Left renal pelvis (tissue), 4 donors: ENCODE data around the gene COL4A6. TPM values are rescaled to one million over a fixed set of nuclear protein-coding genes. Genes with fewer than 3 reads are reported as not detected.
A peak's percentile ranks its signal among the peaks of the same experiment; 100 is the strongest.

ENCODE experiments used
- DNase-seq, 4 donors: peaks; one replicate each; pipeline ENCODE4 v3.0.0-alpha.2; 2013; ENCODE audit warnings: low read depth in 4 of 4, low spot score in 3 of 4
- polyA plus RNA-seq, 4 donors: library from polyadenylated mRNA; unstranded; fragments of 120-200 nt; gene quantifications; one replicate each; pipeline ENCODE4 v1.2.1, GENCODE V29; 2013; ENCODE audit not compliant: insufficient read length in 4 of 4

The COL4A6 gene
- polyA plus RNA-seq, 4 donors: 7.1 to 17.8 (median 16.5) TPM

DNA sequence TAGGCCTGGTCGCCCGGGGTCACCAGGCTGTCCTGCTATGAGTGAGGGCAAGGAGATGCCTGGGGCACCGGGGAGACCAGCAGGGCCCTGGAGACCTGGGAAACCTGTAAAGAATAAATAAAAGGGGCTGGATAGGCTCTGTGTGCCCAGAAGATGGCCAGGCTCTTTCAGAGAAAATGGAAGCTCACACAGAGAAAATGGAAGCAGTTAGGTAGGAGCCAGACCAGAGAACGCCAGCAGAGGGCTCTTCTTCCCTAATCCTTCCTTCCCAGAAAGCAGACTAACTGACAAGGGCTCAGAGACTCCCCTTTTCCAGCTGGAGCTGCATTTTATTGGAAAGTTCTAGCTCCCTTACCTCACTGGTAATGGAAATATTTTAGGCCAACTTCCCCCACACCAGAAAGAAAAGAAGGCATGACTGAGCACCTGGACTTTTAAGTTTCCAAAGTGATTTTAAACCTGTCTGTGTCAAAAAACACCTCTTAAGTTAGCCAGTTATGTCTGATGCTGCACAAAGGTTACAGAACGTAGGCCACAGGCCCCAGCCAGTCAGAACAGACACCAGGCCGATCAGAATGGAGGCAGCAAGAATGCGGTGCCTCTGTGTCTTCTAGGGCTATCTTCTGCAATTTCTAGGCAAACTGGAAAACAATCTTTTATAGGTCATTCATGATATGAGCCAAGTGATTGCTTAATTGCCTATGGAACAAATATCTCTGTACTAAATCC lies 272.7 kb downstream of the COL4A6 start:
- peak in 2 of 4 donors; percentile 6 to 7 for DNase-seq

DNA sequence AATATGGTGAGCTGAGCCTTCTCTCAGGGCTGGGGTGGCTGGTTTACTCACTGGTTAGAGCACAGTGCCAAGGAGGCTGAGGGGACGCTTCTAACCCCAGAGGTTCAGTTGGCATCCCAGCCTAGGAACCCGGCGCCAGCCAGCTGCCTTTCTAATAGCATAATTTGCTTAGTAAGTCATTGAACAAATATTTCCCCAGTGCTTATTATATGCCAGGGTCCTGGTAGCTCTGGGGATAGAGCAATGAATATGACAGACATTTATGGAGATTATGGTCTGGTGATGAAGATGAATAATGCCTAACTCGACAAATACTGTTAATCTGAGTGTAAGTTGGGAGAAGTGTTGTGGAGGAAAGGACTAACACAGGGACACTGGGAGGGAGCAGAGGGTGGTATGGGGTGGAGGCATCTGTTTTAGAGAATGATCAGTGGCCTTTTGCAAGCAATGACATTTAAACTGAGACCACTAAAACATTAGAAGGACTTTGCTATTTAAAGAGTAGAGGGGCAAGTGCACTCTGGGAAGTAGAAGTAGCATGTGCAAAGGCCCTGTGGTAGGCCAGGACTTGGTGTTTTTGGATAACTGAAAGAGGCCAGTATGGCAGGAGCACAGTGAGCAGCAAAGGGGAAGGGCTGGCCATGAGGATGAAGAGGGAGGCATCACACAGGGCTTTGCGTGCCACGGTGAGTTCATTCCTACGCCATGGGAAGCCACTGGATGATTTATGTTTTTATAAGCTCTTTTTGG lies 274.7 kb downstream of the COL4A6 start:
- DNase-seq: no peak

DNA sequence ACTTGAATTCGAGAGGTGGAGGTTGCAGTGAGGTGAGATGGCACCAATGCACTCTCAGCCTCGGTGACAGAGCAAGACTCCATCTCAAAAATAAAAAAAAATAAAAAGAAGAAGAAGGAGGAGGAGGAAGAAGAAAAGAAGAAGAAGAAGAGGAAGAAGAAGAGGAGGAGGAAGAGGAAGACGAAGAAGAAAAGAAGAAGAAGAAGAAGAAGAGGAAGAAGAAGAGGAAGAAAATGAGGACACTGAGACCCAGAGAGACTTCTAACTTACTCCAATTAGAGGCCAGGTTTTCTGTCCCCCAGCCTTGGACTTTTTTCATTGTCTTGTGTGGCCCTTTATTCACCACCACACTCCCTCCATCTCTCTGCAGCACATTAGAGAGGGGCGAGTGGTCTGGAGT lies 276.0 kb downstream of the COL4A6 start:
- DNase-seq: no peak

- DNase-seq: no peak
These were observed 277.9 kb downstream of the COL4A6 start for GRCh38 chrX:108160309-108160708.

DNA sequence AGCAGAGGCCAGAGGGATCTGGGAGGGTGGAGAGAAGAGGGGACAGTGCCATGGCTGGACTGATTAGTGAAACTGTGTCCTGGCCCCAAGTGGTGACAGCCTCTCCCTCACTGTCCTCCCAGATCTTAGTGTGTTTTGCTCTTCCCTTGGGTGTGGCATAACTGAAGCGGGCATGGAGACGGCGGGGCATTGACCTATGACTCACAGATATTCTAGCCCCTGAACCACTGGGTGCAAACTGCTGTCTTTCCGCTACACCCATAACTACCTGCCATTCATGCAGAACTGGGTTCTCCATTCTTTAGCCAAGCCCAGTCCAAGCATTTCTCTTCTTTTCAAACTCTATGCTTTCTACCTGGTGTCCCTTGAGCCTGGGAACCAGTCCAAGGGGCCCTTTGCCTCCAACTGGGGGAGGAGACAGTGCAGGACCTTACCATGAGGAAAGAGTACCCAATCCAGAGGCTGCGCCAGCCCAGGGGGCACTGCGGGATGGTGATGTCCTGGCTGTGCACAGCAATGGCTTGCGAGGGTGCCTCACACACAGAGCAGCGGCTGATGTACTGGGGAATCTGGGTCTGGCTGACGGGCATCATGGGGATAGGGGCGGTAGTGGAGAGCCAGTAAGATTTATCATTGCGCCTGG lies 279.1 kb downstream of the COL4A6 start:
- no peak for DNase-seq

GRCh38 chrX:108157628-108158027 lies 280.6 kb downstream of the COL4A6 start:
- no peak for DNase-seq

DNA sequence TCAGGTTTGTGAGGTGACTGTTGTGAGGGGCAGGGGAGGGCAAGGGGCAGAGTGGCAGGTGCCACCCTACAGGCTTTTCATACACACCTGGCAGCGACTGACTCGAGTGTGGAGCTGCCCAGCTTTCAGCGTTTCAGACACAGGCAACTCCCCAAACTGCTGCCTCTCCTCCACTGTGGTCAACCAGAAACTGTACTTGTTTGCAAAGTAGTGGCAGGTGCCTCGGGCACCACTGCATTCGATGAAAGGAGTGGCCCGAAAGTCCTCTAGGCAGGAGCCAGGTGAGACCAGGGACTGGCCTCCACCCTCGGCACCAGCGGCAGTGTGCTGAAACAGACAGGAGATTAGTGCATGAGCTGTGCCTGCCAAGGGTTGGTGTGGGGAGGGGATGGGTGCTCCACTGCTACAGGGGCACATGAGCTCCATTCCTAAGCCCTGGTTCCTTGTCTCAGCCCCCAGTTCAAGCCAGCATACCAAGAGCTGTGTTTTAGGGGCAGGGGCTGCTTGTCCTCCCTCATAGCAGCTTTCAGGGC lies 281.2 kb downstream of the COL4A6 start:
- no peak for DNase-seq

GRCh38 chrX:108156082-108156481 lies 282.1 kb downstream of the COL4A6 start:
- DNase-seq: no peak

DNA sequence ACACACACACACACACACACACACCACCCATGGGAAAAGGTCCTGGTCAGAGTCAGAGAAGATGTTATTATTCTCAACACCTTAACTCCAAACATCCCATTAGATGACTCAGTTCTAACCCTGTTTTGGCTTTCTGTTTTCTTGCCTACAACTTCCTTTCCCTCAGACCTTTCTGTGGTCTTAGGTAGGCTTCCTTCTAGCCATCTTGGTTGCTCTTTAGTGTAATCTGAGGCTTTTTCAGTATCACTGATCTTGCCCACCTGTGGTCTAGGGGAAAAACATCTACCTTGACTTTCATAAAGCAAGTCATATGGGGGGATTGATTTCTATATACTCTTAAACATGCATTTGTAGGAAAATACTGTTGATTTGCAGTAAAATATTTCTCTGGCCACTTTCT lies 289.7 kb downstream of the COL4A6 start:
- no peak for DNase-seq

- DNase-seq: no peak
These were observed 299.2 kb downstream of the COL4A6 start for GRCh38 chrX:108138814-108139702.

DNA sequence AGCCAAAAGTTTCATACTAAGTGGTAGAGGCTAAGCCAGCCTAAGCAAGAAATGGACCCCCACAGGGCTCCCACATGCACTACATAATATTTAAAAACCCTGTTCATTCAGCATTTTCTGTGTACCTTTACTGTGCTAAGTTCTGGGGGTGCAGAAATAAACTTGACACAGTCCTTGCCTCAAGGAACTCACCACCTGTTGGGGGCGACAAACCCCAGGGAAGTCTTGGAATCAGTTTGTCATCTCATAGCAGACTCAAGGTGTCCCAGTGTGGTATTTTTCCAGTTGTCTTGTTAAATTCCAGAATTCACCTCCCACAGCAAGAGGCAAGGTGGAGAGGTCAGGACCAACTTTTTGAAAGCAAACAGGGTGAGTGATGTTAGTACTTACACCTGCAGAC lies 303.5 kb downstream of the COL4A6 start:
- no peak for DNase-seq

DNA sequence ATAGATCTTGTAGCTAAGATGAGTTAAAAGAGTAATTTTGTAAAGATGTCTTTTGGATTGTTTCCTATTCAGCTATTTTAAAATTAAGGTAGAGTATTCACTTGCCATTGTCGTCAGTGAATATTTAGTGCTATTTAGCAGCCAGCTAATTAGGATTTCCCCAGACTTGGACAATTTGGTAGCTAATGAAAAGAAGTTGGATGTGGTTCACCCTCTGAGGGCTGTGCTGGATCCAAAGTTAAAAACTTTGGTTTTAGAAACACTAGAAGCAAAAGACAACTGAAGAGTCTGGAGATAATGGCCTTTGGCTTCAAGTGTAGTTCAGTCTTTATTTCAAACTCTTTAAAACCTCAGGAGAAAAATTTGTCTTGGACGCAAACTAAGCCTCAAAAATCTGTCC lies 305.3 kb downstream of the COL4A6 start:
- no peak for DNase-seq

DNA sequence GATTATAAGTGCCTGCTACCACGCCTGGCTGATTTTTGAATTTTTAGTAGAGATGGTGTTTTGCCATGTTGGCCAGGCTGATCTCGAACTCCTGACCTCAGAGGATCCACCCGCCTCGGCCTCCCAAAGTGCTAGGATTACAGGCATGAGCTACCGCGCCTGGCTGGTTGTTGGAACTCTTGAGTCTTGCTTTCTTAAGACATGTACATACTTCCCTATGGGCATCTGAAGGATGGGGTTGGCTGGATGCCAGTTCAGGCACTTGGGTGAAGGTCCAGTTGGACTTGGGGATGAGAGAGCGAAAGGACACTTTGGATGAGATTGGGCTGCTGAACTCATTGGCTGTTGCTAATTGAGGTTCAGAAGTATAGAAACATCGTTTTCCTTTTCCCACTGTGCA lies 306.2 kb downstream of the COL4A6 start:
- no peak for DNase-seq

DNA sequence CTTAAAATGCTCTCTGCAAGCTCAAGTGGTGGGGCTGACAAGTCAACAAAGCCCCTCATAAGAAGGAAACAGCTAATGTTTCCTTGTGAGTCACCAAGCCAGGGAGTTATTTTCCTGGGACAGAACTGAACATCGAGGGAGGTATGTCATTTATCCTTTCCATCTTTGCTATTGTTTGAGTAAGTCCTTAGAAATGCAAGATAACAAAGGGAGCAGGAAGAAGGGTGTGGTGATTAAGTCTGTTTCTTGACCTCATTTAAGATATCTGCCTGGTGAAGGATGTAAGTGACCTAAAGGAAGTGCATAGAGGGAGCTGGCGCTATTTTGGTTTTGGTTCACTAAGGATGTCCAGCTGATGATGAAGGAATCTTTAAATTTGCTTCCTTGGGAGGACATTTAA lies 306.8 kb downstream of the COL4A6 start:
- DNase-seq: no peak

GRCh38 chrX:108130889-108131288 lies 307.3 kb downstream of the COL4A6 start:
- no peak for DNase-seq

DNA sequence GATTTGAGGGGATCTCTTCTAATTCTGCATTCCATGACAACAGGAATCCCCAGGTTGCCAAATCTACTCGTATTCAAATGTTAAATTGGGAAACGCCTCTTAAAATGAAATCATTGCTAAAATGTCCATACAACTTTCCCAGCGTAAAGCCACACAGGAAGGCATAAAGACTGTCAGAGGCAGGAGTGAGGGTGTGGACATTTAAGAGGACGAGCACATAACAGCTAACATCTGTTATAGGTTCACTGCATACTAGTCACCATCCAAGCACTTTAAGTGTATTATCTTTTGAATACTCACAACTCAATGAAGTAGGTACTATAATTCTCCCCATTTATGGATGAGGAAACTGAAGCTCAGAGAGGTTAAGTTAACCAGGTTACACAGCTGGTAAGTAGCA lies 311.1 kb downstream of the COL4A6 start:
- no peak for DNase-seq

DNA sequence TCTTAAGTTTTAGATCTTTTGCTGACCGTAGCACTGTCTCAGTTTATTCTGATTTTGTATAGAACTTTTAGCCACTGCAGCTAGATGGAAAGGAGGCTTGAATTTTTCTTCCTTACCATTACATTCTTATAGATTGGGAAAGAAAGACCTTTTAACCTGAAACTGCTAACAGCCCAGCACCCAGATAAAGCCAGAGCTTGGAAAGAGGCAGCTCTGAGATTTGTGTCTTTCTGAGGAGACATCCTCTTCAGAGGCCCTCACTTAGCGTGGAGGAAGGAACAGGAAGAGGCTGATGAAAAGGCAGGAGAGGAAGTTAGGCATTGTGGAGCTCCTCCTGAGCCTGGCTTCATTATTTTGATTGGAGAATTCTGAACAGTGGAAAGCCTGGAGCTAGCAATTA lies 311.6 kb downstream of the COL4A6 start:
- DNase-seq: no peak

DNA sequence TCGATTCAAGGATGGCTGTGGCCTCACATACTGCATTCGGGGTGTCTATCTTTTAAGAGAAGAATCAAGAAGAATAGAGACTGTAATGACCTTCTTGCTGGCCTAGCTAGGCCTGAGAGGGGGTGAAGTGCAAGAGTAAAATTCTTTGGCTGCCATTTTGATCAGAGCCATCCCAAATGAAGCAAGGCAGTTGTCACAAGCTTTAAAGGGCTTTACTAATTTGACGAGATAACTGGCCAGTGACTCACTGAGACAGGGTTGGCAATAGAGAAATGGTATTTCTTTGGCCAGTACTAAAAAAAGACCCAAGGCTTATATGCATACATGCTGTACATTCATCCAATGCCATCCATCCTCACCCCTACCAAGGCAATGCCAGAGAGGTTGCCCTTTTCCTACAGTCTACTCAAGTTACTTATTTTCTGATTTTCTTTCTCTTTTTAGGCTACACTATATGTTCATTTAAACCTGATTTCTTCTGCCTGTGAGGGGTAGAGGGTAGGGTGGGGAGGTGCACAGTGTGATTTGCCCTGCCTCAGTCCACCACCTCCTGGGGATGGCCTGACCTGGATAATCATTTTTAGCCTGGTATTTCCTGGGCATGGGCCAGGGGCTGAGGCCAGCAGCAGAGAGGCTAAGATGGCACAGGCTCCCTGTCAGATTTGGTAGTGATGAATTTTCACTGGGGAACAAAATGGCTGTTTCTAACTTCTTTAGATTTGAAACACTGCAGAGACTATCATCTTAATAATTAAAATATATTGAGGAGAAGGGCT lies 314.4 kb downstream of the COL4A6 start:
- no peak for DNase-seq

DNA sequence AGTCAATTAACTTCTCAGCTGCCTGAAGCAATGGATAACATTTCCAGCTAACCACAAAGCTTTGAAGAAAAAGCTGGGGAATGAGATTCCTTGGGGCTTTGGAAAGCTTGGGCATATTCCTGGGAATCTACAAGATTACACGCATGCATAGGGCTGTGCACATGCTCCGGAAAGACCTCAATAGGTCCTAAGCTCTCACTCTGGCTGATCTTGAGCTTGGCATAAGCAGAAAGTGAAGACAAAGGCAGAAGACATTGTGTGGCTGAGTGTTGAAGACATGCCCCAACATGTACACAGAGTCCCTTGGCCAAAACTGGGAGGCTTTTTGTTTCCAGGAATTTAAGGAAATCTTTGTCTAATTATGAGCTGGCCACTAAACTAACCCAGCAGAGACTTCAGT lies 315.5 kb downstream of the COL4A6 start:
- no peak for DNase-seq

GRCh38 chrX:108121291-108121690 lies 316.9 kb downstream of the COL4A6 start:
- no peak for DNase-seq
